Panc1 (cell line): ENCODE data around the gene GSG1L. TPM values are rescaled to one million over a fixed set of nuclear protein-coding genes. Genes with fewer than 3 reads are reported as not detected.

Source experiments
- ATAC-seq: fragments of 200-7000 bp; cut with Tn5 transposase; 2 replicates; pipeline ENCODE4 v1.9.1; 2020; ENCODE audit warnings: mild to moderate bottlenecking, moderate library complexity
- BruUV-seq: library from RNA; stranded (reverse); fragments of 400-500 nt; replicated peaks from 2 replicates; lab custom pipeline; 2021; lab: Mats Ljungman, UMichigan
- CTCF ChIA-PET: fragments of 300-600 bp; sonication (Branson Sonifier 250); formaldehyde crosslinking; loops from one replicate; lab custom pipeline; 2022; ENCODE audit warnings: antibody characterized with exemption; lab: Charles Lee
- POLR2A ChIA-PET: fragments of 300-600 bp; sonication (Branson Sonifier 250); formaldehyde crosslinking; loops from one replicate; lab custom pipeline; 2022; ENCODE audit warnings: antibody characterized with exemption; lab: Charles Lee
- DNase-seq: peaks from one replicate; pipeline ENCODE4 v3.0.0-alpha.2; 2010; ENCODE audit warnings: low read depth, low spot score
- H3K27ac ChIP-seq: 2 replicates; pipeline ENCODE4 v1.5.1; 2011; ENCODE audit warnings: mild to moderate bottlenecking, low read length, inconsistent platforms
- H3K27me3 ChIP-seq: fragments of 200-500 bp; sonication (Bioruptor generic); 2 replicates; pipeline ENCODE4 v1.6.0; 2014; ENCODE audit warnings: low read length, inconsistent platforms; ENCODE audit not compliant: control insufficient read depth, insufficient read depth
- H3K36me3 ChIP-seq: fragments of 200-500 bp; sonication (Bioruptor generic); 2 replicates; pipeline ENCODE4 v1.5.1; 2014; ENCODE audit warnings: inconsistent platforms, mild to moderate bottlenecking, low read length, moderate library complexity; ENCODE audit not compliant: control insufficient read depth, insufficient read depth
- H3K4me1 ChIP-seq: 2 replicates; pipeline ENCODE4 v1.5.1; 2011; ENCODE audit warnings: inconsistent platforms, mild to moderate bottlenecking, low read length, moderate library complexity; ENCODE audit not compliant: control insufficient read depth, insufficient read depth
- H3K4me3 ChIP-seq, 2 experiments: 2 replicates each; pipeline ENCODE4 v1.5.1; 2011 to 2012; ENCODE audit warnings: low read depth in 2 of 2, low read length in 2 of 2, mild to moderate bottlenecking in 2 of 2, inconsistent platforms in 1 of 2, moderate library complexity in 1 of 2
- H3K9me3 ChIP-seq: fragments of 200-500 bp; sonication (Bioruptor generic); 2 replicates; pipeline ENCODE4 v1.5.1; 2014; ENCODE audit warnings: low read depth, mild to moderate bottlenecking, inconsistent platforms, low read length, moderate library complexity; ENCODE audit not compliant: control insufficient read depth, insufficient read depth
- CTCF ChIP-seq: fragments of 450-650 bp; IDR thresholded peaks from 2 replicates; pipeline ENCODE4 v1.5.1; 2017; ENCODE audit warnings: mild to moderate bottlenecking
- POLR2AphosphoS5 ChIP-seq: IDR thresholded peaks from 2 replicates; pipeline ENCODE4 v1.6.1; 2012; ENCODE audit warnings: mild to moderate bottlenecking, low read depth, low read length, moderate library complexity
- REST ChIP-seq, 2 experiments: IDR thresholded peaks; 2 replicates each; pipeline ENCODE4 v1.6.1; 2011 to 2012; ENCODE audit warnings: low read depth in 2 of 2, control low read depth in 1 of 2, low read length in 1 of 2, mild to moderate bottlenecking in 1 of 2, moderate library complexity in 1 of 2; ENCODE audit not compliant: insufficient read depth in 1 of 2
- SIN3A ChIP-seq: IDR thresholded peaks from 2 replicates; pipeline ENCODE4 v1.6.1; 2012; ENCODE audit warnings: low read depth, mild to moderate bottlenecking, low read length, moderate library complexity, borderline replicate concordance; ENCODE audit not compliant: insufficient read depth
- TCF7L2 ChIP-seq: IDR thresholded peaks from 2 replicates; pipeline ENCODE4 v1.6.1; 2011; ENCODE audit warnings: mild to moderate bottlenecking, low read depth, low read length, inconsistent platforms
- in situ Hi-C: cut with HindIII; loops from 2 replicates; pipeline ENCODE4 v1.10.0; 2016; ENCODE audit warnings: low sequenced_read_pairs, low pct_unique_long_range_greater_than_20kb
- intact Hi-C: fragments of 100-400 bp; cut with micrococcal nuclease; formaldehyde crosslinking; loops from one replicate; pipeline ENCODE4 v1.10.0; 2022; ENCODE audit not compliant: unreplicated experiment
- total RNA-seq: library from RNA; stranded (reverse); gene quantifications from one replicate; pipeline ENCODE4 v1.2.1, GENCODE V29; 2021; ENCODE audit not compliant: unreplicated experiment

GSG1L gene
- total RNA-seq, 1 experiment from 2014 or later, result 0.08 TPM

DNA sequence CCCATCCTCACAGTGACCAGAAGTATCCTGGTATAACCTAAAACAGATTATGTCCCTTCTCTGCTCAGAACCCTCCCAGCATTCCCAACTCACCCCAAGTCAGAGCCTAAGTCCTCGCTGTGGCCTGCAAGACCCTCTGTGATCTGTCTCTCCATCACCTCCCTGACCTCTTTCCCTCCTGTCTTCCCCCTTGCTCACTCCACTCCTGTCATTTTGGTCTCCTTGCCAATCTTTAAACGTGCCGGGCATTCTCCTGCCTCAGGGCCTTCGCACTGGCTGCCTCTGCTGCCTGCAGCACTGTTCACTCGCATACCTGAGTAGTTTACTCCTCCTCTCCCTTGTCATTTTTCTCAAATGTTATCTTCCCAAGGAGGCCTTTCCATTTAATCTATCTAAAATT, 97.7 kb downstream of the GSG1L start:
- Histone ChIP-seq H3K36me3 (no peaks in the 10 kb centered on the region), H3K4me1 (no peaks in the 10 kb centered on the region), H3K4me3 (no peak overlapping the region), H3K27me3 (peaks cover under 1% of the 10 kb centered on the region; the same call in 1 of the 2 replicates), H3K27ac (no peak overlapping the region), H3K9me3 (no peaks in the 10 kb centered on the region)
- in situ Hi-C loops, result no loop called here
- intact Hi-C loops, result no loop called here
- CTCF ChIA-PET, result interaction anchor here (0.5 kb wide), 1 partner anchor 1792 kb away, joined by 3 read pairs; no protein-coding TSS in a partner anchor
- DNase-seq (no peak), ATAC-seq (no peak)
- BruUV-seq, result no TSS peak
- TF ChIP-seq TCF7L2, result no peak
- no peak for TF ChIP-seq SIN3A
- no peak for TF ChIP-seq CTCF
- TF ChIP-seq POLR2AphosphoS5, result no peak
- TF ChIP-seq REST (IDR thresholded peaks at IDR 0.05; ENCODE audit: insufficient read depth in 1 of 2, low read depth in 2 of 2, low read length in 1 of 2), result no peak
- POLR2A ChIA-PET, result no interaction called here

DNA sequence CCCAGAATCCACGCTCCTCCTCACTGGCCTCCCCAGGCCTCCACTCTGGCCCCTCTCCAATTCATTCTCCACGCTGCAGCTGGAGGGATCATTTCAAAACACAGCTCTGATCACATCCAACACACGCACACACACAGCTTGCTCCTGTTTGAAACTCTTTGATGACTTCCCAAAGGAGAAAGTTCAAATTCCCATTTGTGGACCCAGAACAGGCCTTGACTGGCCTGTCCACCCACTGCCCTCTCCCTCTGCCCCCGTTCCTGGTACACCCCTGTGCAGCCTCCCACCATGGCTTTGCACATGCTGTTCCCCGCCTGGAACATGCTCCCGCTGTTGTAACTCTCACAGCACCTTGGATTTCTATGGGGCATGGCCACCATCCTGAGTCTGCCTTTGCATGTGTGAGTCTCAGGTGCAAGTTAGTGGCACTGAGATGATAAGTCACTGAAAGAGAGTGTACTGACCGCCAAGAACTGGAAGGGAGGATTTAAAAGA, 100.0 kb downstream of the GSG1L start:
- no peaks in the 10 kb centered on the region for H3K36me3 ChIP-seq
- H3K4me3 ChIP-seq, result no peak overlapping the region
- ATAC-seq, result no peak
- ChIA-PET POLR2A (interaction anchor here (0.6 kb wide), 1 partner anchor 14 kb away, joined by 3 read pairs; no protein-coding TSS in a partner anchor), CTCF (no interaction called here)
- intact Hi-C loops, result no loop called here
- H3K27me3 ChIP-seq, result no peaks in the 10 kb centered on the region; the same call in 1 of the 2 replicates
- no peak for TF ChIP-seq POLR2AphosphoS5
- no peak for TF ChIP-seq CTCF
- TF ChIP-seq SIN3A, result no peak
- no peak for TF ChIP-seq REST (IDR thresholded peaks at IDR 0.05; ENCODE audit: insufficient read depth in 1 of 2, low read depth in 2 of 2, low read length in 1 of 2)
- TF ChIP-seq TCF7L2, result no peak
- no peak overlapping the region for H3K27ac ChIP-seq
- no TSS peak for BruUV-seq
- no peaks in the 10 kb centered on the region for H3K4me1 ChIP-seq
- in situ Hi-C loops, result no loop called here
- no peak for DNase-seq
- H3K9me3 ChIP-seq, result no peaks in the 10 kb centered on the region
